Measurements from ENCODE around the gene OSBPL10.

- TF ChIP-seq CTCF (conservative IDR thresholded peaks at IDR 0.05 in 1 of 2, IDR thresholded peaks at IDR 0.05 in 1 of 2; ENCODE audit: low read depth in 1 of 2, low read length in 2 of 2) (no peak), EZH2 (IDR thresholded peaks at IDR 0.05; ENCODE audit: low read length, missing control alignments) (no peak)
Measured at GRCh38 chr3:31936420-31937060, 44.5 kb downstream of the OSBPL10 start.

All from fibroblast of lung (primary cell).